ENCODE measurements around the gene BMS1.

The BMS1 gene

GRCh38 chr10:42767906-42768305, 14.7 kb upstream of the BMS1 start:
- no peak overlapping the region for H3K9ac ChIP-seq (ENCODE audit: low read length)
- H3K9me3 ChIP-seq (ENCODE audit: control insufficient read depth, low read depth, low read length), result no peaks in the 10 kb centered on the region
- H3K36me3 ChIP-seq (ENCODE audit: control insufficient read depth, low read depth, low read length), result no peaks in the 10 kb centered on the region
- H3K27me3 ChIP-seq (ENCODE audit: control insufficient read depth, insufficient read depth, low read length), result no peaks in the 10 kb centered on the region
- no peak overlapping the region for H3K27ac ChIP-seq (ENCODE audit: low read length)
- H3K4me1 ChIP-seq (ENCODE audit: control insufficient read depth, low read depth, low read length), result no peaks in the 10 kb centered on the region
- no peak overlapping the region for H3K4me3 ChIP-seq (ENCODE audit: low read length)

- Histone ChIP-seq H3K27me3 (ENCODE audit: control insufficient read depth, insufficient read depth, low read length) (no peaks in the 10 kb centered on the region), H3K9ac (ENCODE audit: low read length) (no peak overlapping the region), H3K9me3 (ENCODE audit: control insufficient read depth, low read depth, low read length) (no peaks in the 10 kb centered on the region), H3K4me3 (ENCODE audit: low read length) (no peak overlapping the region), H3K4me1 (ENCODE audit: control insufficient read depth, low read depth, low read length) (no peaks in the 10 kb centered on the region), H3K36me3 (ENCODE audit: control insufficient read depth, low read depth, low read length) (no peaks in the 10 kb centered on the region), H3K27ac (ENCODE audit: low read length) (no peak overlapping the region)
These were observed 13.9 kb upstream of the BMS1 start for GRCh38 chr10:42768581-42769152.

- no peak overlapping the region for H3K4me3 ChIP-seq (ENCODE audit: low read length)
- H3K36me3 ChIP-seq (ENCODE audit: control insufficient read depth, low read depth, low read length), result no peaks in the 10 kb centered on the region
- H3K9me3 ChIP-seq (ENCODE audit: control insufficient read depth, low read depth, low read length), result no peaks in the 10 kb centered on the region
- H3K27ac ChIP-seq (ENCODE audit: low read length), result no peak overlapping the region
- no peak overlapping the region for H3K9ac ChIP-seq (ENCODE audit: low read length)
- H3K4me1 ChIP-seq (ENCODE audit: control insufficient read depth, low read depth, low read length), result no peaks in the 10 kb centered on the region
- H3K27me3 ChIP-seq (ENCODE audit: control insufficient read depth, insufficient read depth, low read length), result no peaks in the 10 kb centered on the region
These were observed 13.4 kb upstream of the BMS1 start for GRCh38 chr10:42769173-42769572.

- Histone ChIP-seq H3K9ac (ENCODE audit: low read length) (no peak overlapping the region), H3K36me3 (ENCODE audit: control insufficient read depth, low read depth, low read length) (no peaks in the 10 kb centered on the region), H3K4me3 (ENCODE audit: low read length) (no peak overlapping the region), H3K27me3 (ENCODE audit: control insufficient read depth, insufficient read depth, low read length) (no peaks in the 10 kb centered on the region), H3K4me1 (ENCODE audit: control insufficient read depth, low read depth, low read length) (no peaks in the 10 kb centered on the region), H3K27ac (ENCODE audit: low read length) (no peak overlapping the region), H3K9me3 (ENCODE audit: control insufficient read depth, low read depth, low read length) (no peaks in the 10 kb centered on the region)
These were observed 12.9 kb upstream of the BMS1 start for GRCh38 chr10:42769673-42770072.

- Histone ChIP-seq H3K9me3 (ENCODE audit: control insufficient read depth, low read depth, low read length) (no peaks in the 10 kb centered on the region), H3K27ac (ENCODE audit: low read length) (no peak overlapping the region), H3K27me3 (ENCODE audit: control insufficient read depth, insufficient read depth, low read length) (peaks cover 12% of the 10 kb centered on the region), H3K9ac (ENCODE audit: low read length) (no peak overlapping the region), H3K4me1 (ENCODE audit: control insufficient read depth, low read depth, low read length) (no peaks in the 10 kb centered on the region), H3K4me3 (ENCODE audit: low read length) (no peak overlapping the region), H3K36me3 (ENCODE audit: control insufficient read depth, low read depth, low read length) (no peaks in the 10 kb centered on the region)
These were observed 5.9 kb upstream of the BMS1 start for GRCh38 chr10:42776681-42777080.

- Histone ChIP-seq H3K4me3 (ENCODE audit: low read length) (no peak overlapping the region), H3K9ac (ENCODE audit: low read length) (no peak overlapping the region), H3K4me1 (ENCODE audit: control insufficient read depth, low read depth, low read length) (no peaks in the 10 kb centered on the region), H3K9me3 (ENCODE audit: control insufficient read depth, low read depth, low read length) (no peaks in the 10 kb centered on the region), H3K27ac (ENCODE audit: low read length) (no peak overlapping the region), H3K36me3 (ENCODE audit: control insufficient read depth, low read depth, low read length) (peaks cover 11% of the 10 kb centered on the region), H3K27me3 (ENCODE audit: control insufficient read depth, insufficient read depth, low read length) (peaks cover 12% of the 10 kb centered on the region)
These were observed 2.1 kb upstream of the BMS1 start for GRCh38 chr10:42780456-42780855.

- Histone ChIP-seq H3K4me3 (ENCODE audit: low read length) (peak overlapping the region; percentile 94), H3K9me3 (ENCODE audit: control insufficient read depth, low read depth, low read length) (no peaks in the 10 kb centered on the region), H3K9ac (ENCODE audit: low read length) (peak overlapping the region; percentile 86), H3K27ac (ENCODE audit: low read length) (peak overlapping the region; percentile 64), H3K36me3 (ENCODE audit: control insufficient read depth, low read depth, low read length) (peaks cover 26% of the 10 kb centered on the region), H3K27me3 (ENCODE audit: control insufficient read depth, insufficient read depth, low read length) (peaks cover 12% of the 10 kb centered on the region), H3K4me1 (ENCODE audit: control insufficient read depth, low read depth, low read length) (no peaks in the 10 kb centered on the region)
These were observed 626 bp upstream of the BMS1 start for GRCh38 chr10:42781893-42782445.

- peak overlapping the region; percentile 94 for H3K4me3 ChIP-seq (ENCODE audit: low read length)
- peaks cover 35% of the 10 kb centered on the region for H3K36me3 ChIP-seq (ENCODE audit: control insufficient read depth, low read depth, low read length)
These were observed 570 bp downstream of the BMS1 start for GRCh38 chr10:42783181-42783549.

GRCh38 chr10:42785759-42786158, 3.2 kb downstream of the BMS1 start:
- peaks cover 4% of the 10 kb centered on the region for H3K27me3 ChIP-seq (ENCODE audit: control insufficient read depth, insufficient read depth, low read length)
- no peaks in the 10 kb centered on the region for H3K4me1 ChIP-seq (ENCODE audit: control insufficient read depth, low read depth, low read length)
- H3K9me3 ChIP-seq (ENCODE audit: control insufficient read depth, low read depth, low read length), result no peaks in the 10 kb centered on the region
- H3K9ac ChIP-seq (ENCODE audit: low read length), result no peak overlapping the region
- H3K27ac ChIP-seq (ENCODE audit: low read length), result no peak overlapping the region
- peaks cover 58% of the 10 kb centered on the region for H3K36me3 ChIP-seq (ENCODE audit: control insufficient read depth, low read depth, low read length)
- no peak overlapping the region for H3K4me3 ChIP-seq (ENCODE audit: low read length)

More at GRCh38 chr10:42783181-42783549, 570 bp downstream of the BMS1 start:
- Histone ChIP-seq H3K4me1 (ENCODE audit: control insufficient read depth, low read depth, low read length) (no peaks in the 10 kb centered on the region), H3K27ac (ENCODE audit: low read length) (no peak overlapping the region), H3K27me3 (ENCODE audit: control insufficient read depth, insufficient read depth, low read length) (peaks cover 7% of the 10 kb centered on the region), H3K9me3 (ENCODE audit: control insufficient read depth, low read depth, low read length) (no peaks in the 10 kb centered on the region), H3K9ac (ENCODE audit: low read length) (peak overlapping the region; percentile 86)

GRCh38 chr10:42790835-42791234, 8.2 kb downstream of the BMS1 start:
- no peak overlapping the region for H3K27ac ChIP-seq (ENCODE audit: low read length)
- H3K9ac ChIP-seq (ENCODE audit: low read length), result no peak overlapping the region
- peaks cover 90% of the 10 kb centered on the region for H3K36me3 ChIP-seq (ENCODE audit: control insufficient read depth, low read depth, low read length)
- H3K27me3 ChIP-seq (ENCODE audit: control insufficient read depth, insufficient read depth, low read length), result no peaks in the 10 kb centered on the region
- H3K4me1 ChIP-seq (ENCODE audit: control insufficient read depth, low read depth, low read length), result no peaks in the 10 kb centered on the region
- no peak overlapping the region for H3K4me3 ChIP-seq (ENCODE audit: low read length)
- H3K9me3 ChIP-seq (ENCODE audit: control insufficient read depth, low read depth, low read length), result no peaks in the 10 kb centered on the region

- no peaks in the 10 kb centered on the region for H3K27me3 ChIP-seq (ENCODE audit: control insufficient read depth, insufficient read depth, low read length)
- H3K36me3 ChIP-seq (ENCODE audit: control insufficient read depth, low read depth, low read length), result peaks cover 92% of the 10 kb centered on the region
These were observed 13.1 kb downstream of the BMS1 start for GRCh38 chr10:42795701-42796100.

GRCh38 chr10:42801135-42801534, 18.5 kb downstream of the BMS1 start:
- no peaks in the 10 kb centered on the region for H3K4me1 ChIP-seq (ENCODE audit: control insufficient read depth, low read depth, low read length)
- no peaks in the 10 kb centered on the region for H3K27me3 ChIP-seq (ENCODE audit: control insufficient read depth, insufficient read depth, low read length)
- H3K9me3 ChIP-seq (ENCODE audit: control insufficient read depth, low read depth, low read length), result no peaks in the 10 kb centered on the region
- H3K4me3 ChIP-seq (ENCODE audit: low read length), result no peak overlapping the region
- H3K27ac ChIP-seq (ENCODE audit: low read length), result no peak overlapping the region
- H3K36me3 ChIP-seq (ENCODE audit: control insufficient read depth, low read depth, low read length), result peaks cover 87% of the 10 kb centered on the region
- H3K9ac ChIP-seq (ENCODE audit: low read length), result no peak overlapping the region

More at GRCh38 chr10:42795701-42796100, 13.1 kb downstream of the BMS1 start:
- no peak overlapping the region for H3K9ac ChIP-seq (ENCODE audit: low read length)
- no peak overlapping the region for H3K4me3 ChIP-seq (ENCODE audit: low read length)
- no peaks in the 10 kb centered on the region for H3K4me1 ChIP-seq (ENCODE audit: control insufficient read depth, low read depth, low read length)
- no peak overlapping the region for H3K27ac ChIP-seq (ENCODE audit: low read length)
- H3K9me3 ChIP-seq (ENCODE audit: control insufficient read depth, low read depth, low read length), result no peaks in the 10 kb centered on the region
